Endometrium (tissue), 2 donors: Measurements from ENCODE around the gene CRTAC1.
"Not testable (repeated sequence)": the region's sequence is repeated elsewhere in the genome, so short reads cannot be mapped to it uniquely, and the experiment has no call there.

Experiments
- FAIRE-seq: peaks from 2 replicates; lab custom pipeline; 2012; peaks lifted over from hg19 to GRCh38; lab: Jason Lieb, UNC
- donor health status: control.
- donor health status: control.

Gene CRTAC1

GRCh38 chr10:97842656-97843280 lies 187.7 kb downstream of the CRTAC1 start:
- peak; percentile 12 for FAIRE-seq

- not testable (repeated sequence) for FAIRE-seq
Observed at GRCh38 chr10:97842114-97842513, 188.3 kb downstream of the CRTAC1 start.

GRCh38 chr10:97841166-97841565 lies 189.3 kb downstream of the CRTAC1 start:
- not testable (repeated sequence) for FAIRE-seq

- no peak for FAIRE-seq
Observed at GRCh38 chr10:97838091-97838490, 192.3 kb downstream of the CRTAC1 start.

GRCh38 chr10:97836446-97836845 lies 194.0 kb downstream of the CRTAC1 start:
- no peak for FAIRE-seq

GRCh38 chr10:97831259-97831658 lies 199.2 kb downstream of the CRTAC1 start:
- no peak for FAIRE-seq

- FAIRE-seq: no peak
Observed at GRCh38 chr10:97830064-97830463, 200.4 kb downstream of the CRTAC1 start.

- no peak for FAIRE-seq
Observed at GRCh38 chr10:97828721-97829120, 201.7 kb downstream of the CRTAC1 start.

- FAIRE-seq: no peak
Observed at GRCh38 chr10:97827702-97828291, 202.6 kb downstream of the CRTAC1 start.

- no peak for FAIRE-seq
Observed at GRCh38 chr10:97826892-97827291, 203.5 kb downstream of the CRTAC1 start.

- no peak for FAIRE-seq
Observed at GRCh38 chr10:97825020-97825760, 205.2 kb downstream of the CRTAC1 start.

GRCh38 chr10:97823734-97824133 lies 206.7 kb downstream of the CRTAC1 start:
- no peak for FAIRE-seq

GRCh38 chr10:97822261-97822687 lies 208.1 kb downstream of the CRTAC1 start:
- FAIRE-seq: no peak

- no peak for FAIRE-seq
Observed at GRCh38 chr10:97821308-97822038, 208.9 kb downstream of the CRTAC1 start.

- FAIRE-seq: no peak
Observed at GRCh38 chr10:97820096-97820704, 210.2 kb downstream of the CRTAC1 start.

GRCh38 chr10:97818572-97818971 lies 211.8 kb downstream of the CRTAC1 start:
- FAIRE-seq: no peak

GRCh38 chr10:97816609-97817008 lies 213.8 kb downstream of the CRTAC1 start:
- no peak for FAIRE-seq
